Body of pancreas (tissue), 4 donors: Measurements from ENCODE around the gene PLAAT4. TPM values are rescaled to one million over a fixed set of nuclear protein-coding genes. Genes with fewer than 3 reads are reported as not detected.
"Not testable (repeated sequence)": the region's sequence is repeated elsewhere in the genome, so short reads cannot be mapped to it uniquely, and the experiment has no call there.

Experiments used
- ATAC-seq: fragments of 150-250 bp; one replicate; pipeline ENCODE4 v1.9.1; 2016
- DNase-seq, 4 donors: peaks; one replicate each; pipeline ENCODE4 v3.0.0-alpha.2; 2019
- H3K27ac ChIP-seq, 4 donors: fragments of 200-600 bp; sonication (generic); 1 replicate in 3 of 4; 2 replicates in 1 of 4; pipeline versions ENCODE4 v1.5.1 to v1.6.1; 2016 to 2019; ENCODE audit warnings: mild to moderate bottlenecking in 1 of 4, mixed read lengths in 1 of 4, moderate library complexity in 1 of 4
- H3K27me3 ChIP-seq, 2 donors: fragments of 200-600 bp; sonication (generic); one replicate each; pipeline ENCODE4 v1.6.0; 2016; ENCODE audit warnings: mild to moderate bottlenecking in 1 of 2
- H3K36me3 ChIP-seq, 2 donors: fragments of 200-600 bp; sonication (generic); replicated peaks in 1 of 2; 2 replicates each; pipeline ENCODE4 v1.5.1; 2016; ENCODE audit warnings: low read depth in 2 of 2; ENCODE audit not compliant: insufficient read depth in 1 of 2
- H3K4me1 ChIP-seq: fragments of 200-600 bp; sonication (generic); one replicate; pipeline ENCODE4 v1.6.0; 2016
- H3K4me3 ChIP-seq, 2 donors: fragments of 200-600 bp; sonication (generic); 1 replicate in 1 of 2; 2 replicates in 1 of 2; pipeline ENCODE4 v1.5.1; 2016 to 2019
- H3K9me3 ChIP-seq, 3 donors: fragments of 200-600 bp; sonication (generic); 1 replicate in 2 of 3; 2 replicates in 1 of 3; pipeline ENCODE4 v1.5.1; 2016
- POLR2A ChIP-seq, 3 donors: fragments of 450-650 bp; IDR thresholded peaks; one replicate each; pipeline ENCODE4 v1.6.1; 2016; ENCODE audit warnings: antibody characterized with exemption in 3 of 3, mild to moderate bottlenecking in 2 of 3
- WGBS, 2 donors: methylation state at CpG; one replicate each; pipeline ENCODE4 v1.1.5; 2017; 5-methylcytosine and 5-hydroxymethylcytosine counted together
- intact Hi-C: fragments of 100-400 bp; cut with DNase I; formaldehyde crosslinking; loops from one replicate; pipeline ENCODE4 v1.15.1; 2023
- total RNA-seq, 2 donors: library from RNA; depleted of rRNA; stranded (reverse); fragments of >200 nt; gene quantifications; one replicate each; pipeline ENCODE4 v1.1.0, GENCODE V29; 2016
- TF ChIP-seq, protein P1 (sequence below), 7 experiments: fragments of 450-650 bp in 4 of 7; fragments of 200-600 bp in 3 of 7; sonication (generic) in 3 of 7; IDR thresholded peaks; one replicate each; pipeline ENCODE4 v1.5.1; 2016 to 2019; ENCODE audit warnings: antibody characterized with exemption in 7 of 7

PLAAT4 gene
- total RNA-seq, 2 donors from 2014 or later = 4.0 to 14.5 TPM

DNA sequence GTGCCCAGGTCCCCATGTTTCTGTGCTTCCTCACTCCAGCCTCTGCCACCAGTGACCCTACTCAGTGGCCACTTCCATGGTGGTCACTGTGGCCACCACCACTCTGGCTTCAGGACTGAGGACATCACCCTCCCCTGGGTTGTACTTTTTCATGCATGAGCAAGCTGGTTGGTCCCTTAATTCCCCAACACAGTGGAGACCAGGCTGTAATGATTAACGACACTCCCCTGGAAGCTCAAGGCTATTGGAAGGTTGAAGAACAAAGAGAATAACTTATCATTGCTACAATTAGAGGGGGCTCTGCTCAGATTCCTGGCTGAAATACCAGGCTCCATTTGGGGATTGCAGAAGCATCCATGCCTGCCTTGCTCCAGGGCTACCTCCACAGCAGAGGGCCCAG is 10.5 kb downstream of the PLAAT4 start:
- 79 to 89% methylated on average over 1 of the region's 1 CpG for whole genome bisulfite sequencing, 2 donors

DNA sequence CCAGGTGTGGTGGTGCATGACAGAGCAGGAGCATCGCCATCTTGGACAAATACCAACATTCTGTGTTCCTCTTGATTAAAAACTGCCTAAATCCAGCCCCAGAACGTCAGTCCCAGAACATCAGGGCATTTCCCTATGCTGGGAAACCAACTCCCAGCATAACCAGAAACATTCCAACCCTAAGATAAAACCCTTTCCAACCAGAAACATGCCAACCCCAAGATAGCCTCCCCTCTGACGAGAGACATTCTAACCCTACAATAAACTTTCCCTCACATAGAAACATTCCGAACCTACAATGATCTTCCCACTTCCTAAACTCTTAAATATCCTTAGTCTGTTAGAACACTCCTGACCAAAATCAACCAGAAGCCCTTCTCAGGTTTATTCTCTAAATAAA is 11.6 kb downstream of the PLAAT4 start:
- Histone ChIP-seq H3K9me3 (no peaks in the 10 kb centered on the region), H3K27me3 (no peaks in the 10 kb centered on the region), H3K4me1 (no peaks in the 10 kb centered on the region), H3K36me3 (no peaks in the 10 kb centered on the region), H3K4me3 (no peak overlapping the region), H3K27ac (no peak overlapping the region)
- WGBS, 2 donors = 80 to 86% methylated on average over 4 of the region's 4 CpGs
- TF ChIP-seq, protein P1, sequence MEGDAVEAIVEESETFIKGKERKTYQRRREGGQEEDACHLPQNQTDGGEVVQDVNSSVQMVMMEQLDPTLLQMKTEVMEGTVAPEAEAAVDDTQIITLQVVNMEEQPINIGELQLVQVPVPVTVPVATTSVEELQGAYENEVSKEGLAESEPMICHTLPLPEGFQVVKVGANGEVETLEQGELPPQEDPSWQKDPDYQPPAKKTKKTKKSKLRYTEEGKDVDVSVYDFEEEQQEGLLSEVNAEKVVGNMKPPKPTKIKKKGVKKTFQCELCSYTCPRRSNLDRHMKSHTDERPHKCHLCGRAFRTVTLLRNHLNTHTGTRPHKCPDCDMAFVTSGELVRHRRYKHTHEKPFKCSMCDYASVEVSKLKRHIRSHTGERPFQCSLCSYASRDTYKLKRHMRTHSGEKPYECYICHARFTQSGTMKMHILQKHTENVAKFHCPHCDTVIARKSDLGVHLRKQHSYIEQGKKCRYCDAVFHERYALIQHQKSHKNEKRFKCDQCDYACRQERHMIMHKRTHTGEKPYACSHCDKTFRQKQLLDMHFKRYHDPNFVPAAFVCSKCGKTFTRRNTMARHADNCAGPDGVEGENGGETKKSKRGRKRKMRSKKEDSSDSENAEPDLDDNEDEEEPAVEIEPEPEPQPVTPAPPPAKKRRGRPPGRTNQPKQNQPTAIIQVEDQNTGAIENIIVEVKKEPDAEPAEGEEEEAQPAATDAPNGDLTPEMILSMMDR (IDR thresholded peaks at IDR 0.05) = no peak
- TF ChIP-seq POLR2A (IDR thresholded peaks at IDR 0.05) = no peak
- DNase-seq (no peak), ATAC-seq (no peak)
- intact Hi-C loops = no loop called here

More for the DNA sequence above, 10.5 kb downstream of the PLAAT4 start:
- H3K9me3 ChIP-seq = no peaks in the 10 kb centered on the region
- no peak for ATAC-seq
- no peak for DNase-seq
- H3K27me3 ChIP-seq = no peaks in the 10 kb centered on the region
- no peak for TF ChIP-seq POLR2A (IDR thresholded peaks at IDR 0.05)
- TF ChIP-seq, protein P1 (IDR thresholded peaks at IDR 0.05) = no peak
- intact Hi-C loops = no loop called here
- no peak overlapping the region for H3K4me3 ChIP-seq
- H3K36me3 ChIP-seq = no peaks in the 10 kb centered on the region
- no peaks in the 10 kb centered on the region for H3K4me1 ChIP-seq
- no peak overlapping the region for H3K27ac ChIP-seq

DNA sequence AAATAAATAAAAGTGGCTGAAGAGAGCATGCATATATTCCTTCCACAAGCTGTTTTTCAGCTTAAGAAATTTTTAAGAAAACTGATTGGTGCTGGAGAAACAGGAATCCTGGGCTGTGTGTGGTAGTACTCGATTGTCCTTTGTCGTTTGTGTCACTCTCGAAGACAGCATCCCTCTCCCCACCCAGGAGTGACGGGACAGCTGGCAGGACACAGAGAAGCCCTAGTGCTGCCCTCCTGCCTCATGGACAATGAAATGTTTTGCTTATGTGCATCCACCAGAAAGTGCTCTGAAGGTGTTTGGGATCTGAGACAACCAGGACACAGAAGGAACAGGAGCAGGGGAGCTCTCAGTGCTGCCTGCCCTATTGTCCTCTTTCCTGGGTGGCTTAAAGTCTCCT is 12.8 kb downstream of the PLAAT4 start:
- no peak overlapping the region for H3K4me3 ChIP-seq
- H3K36me3 ChIP-seq = no peaks in the 10 kb centered on the region
- H3K27ac ChIP-seq = no peak overlapping the region
- intact Hi-C loops = no loop called here
- TF ChIP-seq, protein P1 (IDR thresholded peaks at IDR 0.05) = no peak
- no peak for TF ChIP-seq POLR2A (IDR thresholded peaks at IDR 0.05)
- no peaks in the 10 kb centered on the region for H3K4me1 ChIP-seq
- 88 to 93% methylated on average over 4 of the region's 4 CpGs for WGBS, 2 donors
- ATAC-seq (no peak), DNase-seq (no peak)
- no peaks in the 10 kb centered on the region for H3K27me3 ChIP-seq
- H3K9me3 ChIP-seq = no peaks in the 10 kb centered on the region

DNA sequence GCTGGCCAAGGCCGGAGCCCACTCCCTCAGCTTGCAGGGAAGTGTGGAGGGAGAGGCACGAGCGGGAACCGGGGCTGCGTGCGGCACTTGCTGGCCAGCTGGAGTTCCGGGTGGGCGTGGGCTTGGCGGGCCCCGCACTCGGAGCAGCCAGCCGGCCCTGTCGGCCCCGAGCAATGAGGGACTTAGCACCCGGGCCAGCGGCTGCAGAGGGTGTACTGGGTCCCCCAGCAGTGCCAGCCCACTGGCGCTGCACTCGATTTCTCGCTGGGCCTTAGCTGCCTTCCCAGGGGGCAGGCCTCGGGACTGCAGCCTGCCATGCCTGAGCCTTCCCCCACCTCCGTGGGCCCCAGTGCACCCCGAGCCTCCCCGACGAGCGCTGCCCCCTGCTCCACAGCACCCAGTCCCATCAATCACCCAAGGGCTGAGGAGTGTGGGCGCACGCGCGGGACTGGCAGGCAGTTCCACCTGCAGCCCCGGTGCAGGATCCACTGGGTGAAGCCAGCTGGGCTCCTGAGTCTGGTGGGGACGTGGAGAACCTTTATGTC is 13.6 kb downstream of the PLAAT4 start:
- H3K4me1 ChIP-seq, ATAC-seq, H3K27ac ChIP-seq, DNase-seq, H3K4me3 ChIP-seq, intact Hi-C loops, H3K9me3 ChIP-seq, H3K27me3 ChIP-seq, H3K36me3 ChIP-seq: not testable (repeated sequence)
- WGBS, 2 donors = 95 to 97% methylated on average over 6 to 28 of the region's 31 CpGs

DNA sequence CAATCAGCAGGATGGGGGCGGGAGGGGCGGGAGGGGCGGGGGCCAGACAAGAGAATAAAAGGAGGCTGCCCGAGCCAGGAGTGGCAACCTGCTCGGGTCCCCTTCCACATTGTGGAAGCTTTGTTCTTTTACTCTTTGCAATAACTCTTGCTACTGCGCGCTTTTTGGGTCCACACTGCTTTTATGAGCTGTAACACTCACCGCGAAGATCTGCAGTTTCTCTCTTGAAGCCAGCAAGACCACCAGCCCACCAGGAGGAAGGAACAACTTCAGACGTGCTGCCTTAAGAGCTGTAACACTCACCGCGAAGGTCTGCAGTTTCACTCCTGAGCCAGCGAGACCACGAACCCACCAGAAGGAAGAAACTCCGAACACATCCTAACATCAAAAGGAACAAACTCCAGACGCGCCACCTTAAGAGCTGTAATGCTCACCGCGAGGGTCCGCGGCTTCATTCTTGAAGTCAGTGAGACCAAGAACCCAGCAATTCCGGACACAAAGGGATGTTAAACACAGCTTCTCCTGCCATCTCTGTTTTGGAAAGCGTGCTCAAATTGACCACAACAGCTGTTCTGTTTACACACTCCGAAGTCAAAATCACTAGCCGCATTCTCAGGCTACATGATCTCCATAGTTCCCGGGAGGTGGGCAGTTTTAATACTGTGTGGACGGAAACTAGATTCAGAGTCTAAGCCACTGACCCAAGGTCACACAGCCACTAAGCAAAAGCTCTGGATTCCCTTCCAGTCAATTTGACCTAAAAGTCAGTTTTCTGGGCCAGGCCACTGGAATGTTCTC is 14.7 kb downstream of the PLAAT4 start:
- H3K27ac ChIP-seq = no peak overlapping the region
- H3K9me3 ChIP-seq = no peaks in the 10 kb centered on the region
- H3K4me3 ChIP-seq = no peak overlapping the region
- TF ChIP-seq, protein P1 (IDR thresholded peaks at IDR 0.05) = no peak
- no peak for TF ChIP-seq POLR2A (IDR thresholded peaks at IDR 0.05)
- intact Hi-C loops = no loop called here
- 82 to 93% methylated on average over 23 to 26 of the region's 27 CpGs for WGBS, 2 donors
- H3K27me3 ChIP-seq = no peaks in the 10 kb centered on the region
- H3K4me1 ChIP-seq = no peaks in the 10 kb centered on the region
- DNase-seq (no peak), ATAC-seq (no peak)
- H3K36me3 ChIP-seq = no peaks in the 10 kb centered on the region
